Body of pancreas (tissue), 4 donors: ENCODE measurements around the gene HSDL2.

ENCODE experiments used
- CTCF ChIP-seq, 7 experiments: fragments of 450-650 bp in 4 of 7; fragments of 200-600 bp in 3 of 7; sonication (generic) in 3 of 7; IDR thresholded peaks; one replicate each; pipeline ENCODE4 v1.5.1; 2016 to 2019; ENCODE audit warnings: antibody characterized with exemption in 7 of 7
- POLR2A ChIP-seq, 3 donors: fragments of 450-650 bp; IDR thresholded peaks; one replicate each; pipeline ENCODE4 v1.6.1; 2016; ENCODE audit warnings: antibody characterized with exemption in 3 of 3, mild to moderate bottlenecking in 2 of 3

DNA sequence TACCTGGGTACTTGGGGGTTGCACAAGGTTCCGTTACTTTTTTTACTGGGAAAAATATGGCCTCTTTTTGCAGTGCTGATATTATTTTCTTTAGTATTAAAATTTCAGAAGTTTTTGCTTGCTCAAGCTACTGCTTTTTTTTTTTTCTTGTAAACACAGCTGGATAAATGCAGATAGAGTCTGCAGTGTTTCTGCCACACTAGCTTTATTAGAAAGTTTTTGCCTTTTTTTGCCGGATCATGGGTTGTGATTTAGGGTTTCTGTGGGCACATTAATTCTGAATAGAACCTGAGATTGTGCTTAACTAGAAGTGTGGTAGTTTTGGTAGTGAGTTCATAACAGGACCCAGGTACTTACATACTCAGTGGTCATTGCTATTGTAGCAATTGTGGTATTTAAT, 126.7 kb downstream of the HSDL2 start:
- no peak for TF ChIP-seq CTCF (IDR thresholded peaks at IDR 0.05)
- TF ChIP-seq POLR2A (IDR thresholded peaks at IDR 0.05) = no peak
